SK-N-SH treated with all-trans-retinoic acid at 6 μM for 48 hours (cell line): ENCODE measurements around the gene AAR2.
A peak's percentile ranks its signal among the peaks of the same experiment; 100 is the strongest.

Experiments
- ATAC-seq: fragments of 200-7000 bp; cut with Tn5 transposase; 3 replicates; pipeline ENCODE4 v1.9.1; 2020; ENCODE audit warnings: mild to moderate bottlenecking, moderate library complexity
- ARNTL ChIP-seq: fragments of 450-650 bp; formaldehyde crosslinking; IDR thresholded peaks from 2 replicates; pipeline ENCODE4 v1.5.0; 2020; ENCODE audit warnings: low read depth, mild to moderate bottlenecking, moderate library complexity, borderline replicate concordance
- BACH2 ChIP-seq: fragments of 250-450 bp; sonication (Bioruptor Pico); IDR thresholded peaks from 2 replicates; pipeline ENCODE4 v1.9.0; 2021; ENCODE audit warnings: mild to moderate bottlenecking, borderline replicate concordance
- CREB5 ChIP-seq: fragments of 250-450 bp; sonication (Bioruptor Pico); IDR thresholded peaks from 2 replicates; pipeline ENCODE4 v1.5.1; 2020; ENCODE audit warnings: low read depth, mild to moderate bottlenecking, moderate library complexity
- CSDC2 ChIP-seq: fragments of 250-450 bp; sonication (Bioruptor Pico); IDR thresholded peaks from 2 replicates; pipeline ENCODE4 v1.5.0; 2020; ENCODE audit warnings: mild to moderate bottlenecking, moderate library complexity
- ESRRG ChIP-seq: fragments of 250-450 bp; sonication (Bioruptor Pico); IDR thresholded peaks from 2 replicates; pipeline ENCODE4 v1.6.1; 2021; ENCODE audit warnings: mild to moderate bottlenecking
- GLIS3 ChIP-seq: fragments of 250-450 bp; sonication (Bioruptor Pico); IDR thresholded peaks from 2 replicates; pipeline ENCODE4 v1.5.0; 2020; ENCODE audit warnings: mild to moderate bottlenecking, moderate library complexity
- ISL1 ChIP-seq: fragments of 250-450 bp; sonication (Bioruptor Pico); IDR thresholded peaks from 2 replicates; pipeline ENCODE4 v2.1.2; 2022; ENCODE audit warnings: mild to moderate bottlenecking, moderate library complexity
- OSR1 ChIP-seq: fragments of 250-450 bp; sonication (Bioruptor Pico); IDR thresholded peaks from 2 replicates; pipeline ENCODE4 v1.8.0; 2022; ENCODE audit warnings: moderate library complexity, mild to moderate bottlenecking, inconsistent platforms
- PATZ1 ChIP-seq: fragments of 250-450 bp; sonication (Bioruptor Pico); IDR thresholded peaks from 2 replicates; pipeline ENCODE4 v1.8.0; 2020; ENCODE audit warnings: mild to moderate bottlenecking, moderate library complexity, borderline replicate concordance
- PPARA ChIP-seq: fragments of 250-450 bp; sonication (Bioruptor Pico); IDR thresholded peaks from 2 replicates; pipeline ENCODE4 v1.5.0; 2020; ENCODE audit warnings: mild to moderate bottlenecking, borderline replicate concordance
- RARB ChIP-seq: fragments of 250-450 bp; sonication (Bioruptor Pico); IDR thresholded peaks from 2 replicates; pipeline ENCODE4 v1.8.0; 2021; ENCODE audit warnings: mild to moderate bottlenecking, moderate library complexity
- SNAI2 ChIP-seq: fragments of 250-450 bp; sonication (Bioruptor Pico); IDR thresholded peaks from 2 replicates; pipeline ENCODE4 v1.5.0; 2020; ENCODE audit warnings: mild to moderate bottlenecking, moderate library complexity
- TCF4 ChIP-seq: fragments of 250-450 bp; sonication (Bioruptor Pico); IDR thresholded peaks from 2 replicates; pipeline ENCODE4 v1.8.0; 2021; ENCODE audit warnings: mild to moderate bottlenecking, moderate library complexity, borderline replicate concordance
- ZC3H10 ChIP-seq: fragments of 250-450 bp; sonication (Bioruptor Pico); IDR thresholded peaks from 2 replicates; pipeline ENCODE4 v1.5.1; 2021; ENCODE audit warnings: mild to moderate bottlenecking, moderate library complexity
- ZFP30 ChIP-seq: fragments of 450-650 bp; formaldehyde crosslinking; IDR thresholded peaks from 2 replicates; pipeline ENCODE4 v1.5.0; 2022; ENCODE audit warnings: mild to moderate bottlenecking, moderate library complexity
- ZNF565 ChIP-seq: fragments of 450-650 bp; formaldehyde crosslinking; conservative IDR thresholded peaks from 2 replicates; pipeline ENCODE4 v1.5.0; 2020; ENCODE audit warnings: low read depth, mild to moderate bottlenecking, moderate library complexity
- ZNF70 ChIP-seq: fragments of 450-650 bp; formaldehyde crosslinking; IDR thresholded peaks from 2 replicates; pipeline ENCODE4 v1.5.0; 2020; ENCODE audit warnings: mild to moderate bottlenecking, moderate library complexity
- ZNF8 ChIP-seq: fragments of 450-650 bp; formaldehyde crosslinking; IDR thresholded peaks from 2 replicates; pipeline ENCODE4 v1.5.0; 2020; ENCODE audit warnings: mild to moderate bottlenecking, moderate library complexity
- TF ChIP-seq, protein P1 (sequence below): fragments of 250-450 bp; sonication (Bioruptor Pico); IDR thresholded peaks from 2 replicates; pipeline ENCODE4 v1.5.0; 2020; ENCODE audit warnings: mild to moderate bottlenecking, moderate library complexity
- TF ChIP-seq, protein P2 (sequence below): fragments of 250-450 bp; sonication (Bioruptor Pico); IDR thresholded peaks from 2 replicates; pipeline ENCODE4 v1.8.0; 2021; ENCODE audit warnings: low read depth, mild to moderate bottlenecking, moderate library complexity, borderline replicate concordance

Gene AAR2

DNA sequence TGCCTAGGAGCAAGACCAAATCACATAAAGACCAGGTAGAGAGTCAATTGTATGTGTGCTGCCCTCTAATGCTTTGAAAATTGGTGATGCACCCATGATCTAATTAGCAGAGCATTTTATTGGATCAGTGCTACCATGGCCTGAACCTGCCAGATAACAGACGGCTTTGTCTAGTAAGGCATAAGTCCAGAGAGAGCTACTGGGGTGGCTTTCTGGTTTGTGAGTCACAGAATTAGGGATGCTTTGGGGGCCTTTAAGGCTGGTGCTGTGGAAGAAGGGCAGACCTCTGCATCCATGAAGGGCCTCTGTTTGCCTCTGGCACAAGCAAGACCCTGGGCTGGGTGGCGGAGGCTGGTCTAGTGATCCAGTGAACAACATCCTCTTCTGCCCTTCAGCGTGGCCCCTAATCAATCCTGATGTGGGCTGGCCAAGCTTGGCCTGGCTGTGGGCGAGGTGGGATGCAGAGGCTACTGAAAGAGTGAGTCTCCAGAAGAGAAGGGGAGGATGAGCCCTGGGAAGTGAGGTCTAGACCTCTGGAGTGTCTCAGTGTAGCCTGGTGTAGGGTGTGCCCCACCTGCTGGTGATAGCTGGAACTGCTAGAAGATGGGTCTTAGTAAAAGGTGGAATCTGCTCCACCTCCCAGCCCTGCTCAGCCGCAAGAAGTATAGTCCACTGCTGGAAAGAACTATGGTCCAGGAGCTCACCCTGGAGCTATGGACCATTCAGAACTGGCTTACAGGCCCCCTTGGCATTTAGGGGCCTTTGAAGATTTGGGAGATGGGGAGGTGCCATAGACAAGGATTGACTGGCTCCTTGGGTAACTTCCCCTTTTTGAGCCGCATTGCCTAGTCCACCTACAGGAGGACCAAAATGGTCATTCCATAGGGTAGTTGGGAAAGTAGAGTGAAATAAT, 36.7 kb upstream of the AAR2 start:
- no peak for TF ChIP-seq ESRRG
- no peak for TF ChIP-seq ARNTL (CRISPR knock-in tag)
- TF ChIP-seq PATZ1 (CRISPR knock-in tag) = no peak
- peak; percentile 37 for TF ChIP-seq ISL1
- no peak for TF ChIP-seq ZC3H10 (CRISPR knock-in tag)
- TF ChIP-seq GLIS3 (CRISPR knock-in tag) = no peak
- no peak for TF ChIP-seq OSR1 (CRISPR knock-in tag)
- no peak for TF ChIP-seq RARB (CRISPR knock-in tag)
- TF ChIP-seq ZNF70 = peak; percentile 21; the same call in 1 of the 2 replicates
- peak; percentile 47; the same call in 1 of the 2 replicates for TF ChIP-seq TCF4 (CRISPR knock-in tag)
- TF ChIP-seq, protein P1, sequence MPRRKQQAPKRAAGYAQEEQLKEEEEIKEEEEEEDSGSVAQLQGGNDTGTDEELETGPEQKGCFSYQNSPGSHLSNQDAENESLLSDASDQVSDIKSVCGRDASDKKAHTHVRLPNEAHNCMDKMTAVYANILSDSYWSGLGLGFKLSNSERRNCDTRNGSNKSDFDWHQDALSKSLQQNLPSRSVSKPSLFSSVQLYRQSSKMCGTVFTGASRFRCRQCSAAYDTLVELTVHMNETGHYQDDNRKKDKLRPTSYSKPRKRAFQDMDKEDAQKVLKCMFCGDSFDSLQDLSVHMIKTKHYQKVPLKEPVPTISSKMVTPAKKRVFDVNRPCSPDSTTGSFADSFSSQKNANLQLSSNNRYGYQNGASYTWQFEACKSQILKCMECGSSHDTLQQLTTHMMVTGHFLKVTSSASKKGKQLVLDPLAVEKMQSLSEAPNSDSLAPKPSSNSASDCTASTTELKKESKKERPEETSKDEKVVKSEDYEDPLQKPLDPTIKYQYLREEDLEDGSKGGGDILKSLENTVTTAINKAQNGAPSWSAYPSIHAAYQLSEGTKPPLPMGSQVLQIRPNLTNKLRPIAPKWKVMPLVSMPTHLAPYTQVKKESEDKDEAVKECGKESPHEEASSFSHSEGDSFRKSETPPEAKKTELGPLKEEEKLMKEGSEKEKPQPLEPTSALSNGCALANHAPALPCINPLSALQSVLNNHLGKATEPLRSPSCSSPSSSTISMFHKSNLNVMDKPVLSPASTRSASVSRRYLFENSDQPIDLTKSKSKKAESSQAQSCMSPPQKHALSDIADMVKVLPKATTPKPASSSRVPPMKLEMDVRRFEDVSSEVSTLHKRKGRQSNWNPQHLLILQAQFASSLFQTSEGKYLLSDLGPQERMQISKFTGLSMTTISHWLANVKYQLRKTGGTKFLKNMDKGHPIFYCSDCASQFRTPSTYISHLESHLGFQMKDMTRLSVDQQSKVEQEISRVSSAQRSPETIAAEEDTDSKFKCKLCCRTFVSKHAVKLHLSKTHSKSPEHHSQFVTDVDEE (CRISPR knock-in tag) = no peak
- ATAC-seq = peak; percentile 95

GRCh38 chr20:36200451-36200850, 35.8 kb upstream of the AAR2 start:
- no peak for TF ChIP-seq GLIS3 (CRISPR knock-in tag)
- TF ChIP-seq CSDC2 = no peak
- TF ChIP-seq ARNTL (CRISPR knock-in tag) = no peak
- no peak for ATAC-seq

DNA sequence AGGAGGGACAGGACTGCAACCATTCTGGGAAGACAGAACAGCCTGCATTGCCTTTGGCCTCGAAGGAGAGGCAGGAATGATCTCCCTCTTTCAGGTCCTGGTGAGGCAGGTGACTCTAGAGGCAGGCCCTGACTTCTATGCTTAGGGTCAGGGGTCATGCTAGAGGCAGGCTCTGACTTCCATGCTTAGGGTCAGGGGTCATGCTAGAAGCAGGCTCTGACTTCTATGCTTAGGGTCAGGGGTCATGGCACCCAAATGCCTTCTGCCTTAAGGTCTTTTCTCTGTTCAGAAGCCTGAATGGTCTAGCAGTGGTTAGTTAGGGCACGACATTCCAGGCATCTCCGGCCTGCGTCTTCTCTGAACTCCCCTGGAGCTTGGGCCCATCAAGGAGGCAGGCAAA, 35.1 kb upstream of the AAR2 start:
- no peak for TF ChIP-seq PATZ1 (CRISPR knock-in tag)
- no peak for TF ChIP-seq ZC3H10 (CRISPR knock-in tag)
- TF ChIP-seq SNAI2 = no peak
- no peak for TF ChIP-seq BACH2 (CRISPR knock-in tag)
- no peak for TF ChIP-seq CREB5
- no peak for TF ChIP-seq PPARA
- TF ChIP-seq OSR1 (CRISPR knock-in tag) = no peak
- TF ChIP-seq ZNF70 = no peak

DNA sequence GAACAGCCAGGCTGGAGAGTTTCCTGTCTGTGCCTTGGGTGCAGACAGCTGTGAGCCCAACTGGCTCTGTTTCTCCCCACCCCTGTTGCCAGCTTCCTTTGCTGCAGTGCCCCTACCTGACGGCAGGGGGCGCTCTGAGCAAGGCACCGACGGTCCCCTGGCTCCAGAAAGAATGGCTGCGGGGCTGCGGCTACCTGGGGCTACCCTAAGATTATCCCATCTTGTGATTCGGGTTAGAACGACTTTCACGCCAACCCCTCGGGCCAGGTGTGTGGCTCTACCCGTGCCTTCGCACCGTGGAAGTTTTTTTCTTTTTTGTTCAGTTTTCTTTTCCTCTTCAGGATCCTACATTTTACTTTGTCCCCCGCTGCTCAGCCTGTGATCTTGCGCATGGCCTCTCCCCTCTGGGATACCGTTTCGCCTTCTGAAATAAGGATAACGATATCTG, 33.4 kb upstream of the AAR2 start:
- TF ChIP-seq TCF4 (CRISPR knock-in tag) (no peak), OSR1 (CRISPR knock-in tag) (no peak), PATZ1 (CRISPR knock-in tag) (no peak), BACH2 (CRISPR knock-in tag) (no peak), ZNF70 (no peak), GLIS3 (CRISPR knock-in tag) (no peak), RARB (CRISPR knock-in tag) (no peak), ZNF565 (CRISPR knock-in tag) (no peak), ZFP30 (CRISPR knock-in tag) (no peak), ZNF8 (CRISPR knock-in tag) (no peak)
- TF ChIP-seq, protein P2, sequence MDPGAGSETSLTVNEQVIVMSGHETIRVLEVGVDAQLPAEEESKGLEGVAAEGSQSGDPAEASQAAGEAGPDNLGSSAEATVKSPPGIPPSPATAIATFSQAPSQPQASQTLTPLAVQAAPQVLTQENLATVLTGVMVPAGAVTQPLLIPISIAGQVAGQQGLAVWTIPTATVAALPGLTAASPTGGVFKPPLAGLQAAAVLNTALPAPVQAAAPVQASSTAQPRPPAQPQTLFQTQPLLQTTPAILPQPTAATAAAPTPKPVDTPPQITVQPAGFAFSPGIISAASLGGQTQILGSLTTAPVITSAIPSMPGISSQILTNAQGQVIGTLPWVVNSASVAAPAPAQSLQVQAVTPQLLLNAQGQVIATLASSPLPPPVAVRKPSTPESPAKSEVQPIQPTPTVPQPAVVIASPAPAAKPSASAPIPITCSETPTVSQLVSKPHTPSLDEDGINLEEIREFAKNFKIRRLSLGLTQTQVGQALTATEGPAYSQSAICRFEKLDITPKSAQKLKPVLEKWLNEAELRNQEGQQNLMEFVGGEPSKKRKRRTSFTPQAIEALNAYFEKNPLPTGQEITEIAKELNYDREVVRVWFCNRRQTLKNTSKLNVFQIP = no peak
- TF ChIP-seq, protein P1 (CRISPR knock-in tag) = no peak

More for the DNA sequence above, 35.1 kb upstream of the AAR2 start:
- no peak for ATAC-seq

More for the DNA sequence above, 33.4 kb upstream of the AAR2 start:
- ATAC-seq = peak; percentile 75
